ENCODE results near the gene COLEC11.

The COLEC11 gene

DNA sequence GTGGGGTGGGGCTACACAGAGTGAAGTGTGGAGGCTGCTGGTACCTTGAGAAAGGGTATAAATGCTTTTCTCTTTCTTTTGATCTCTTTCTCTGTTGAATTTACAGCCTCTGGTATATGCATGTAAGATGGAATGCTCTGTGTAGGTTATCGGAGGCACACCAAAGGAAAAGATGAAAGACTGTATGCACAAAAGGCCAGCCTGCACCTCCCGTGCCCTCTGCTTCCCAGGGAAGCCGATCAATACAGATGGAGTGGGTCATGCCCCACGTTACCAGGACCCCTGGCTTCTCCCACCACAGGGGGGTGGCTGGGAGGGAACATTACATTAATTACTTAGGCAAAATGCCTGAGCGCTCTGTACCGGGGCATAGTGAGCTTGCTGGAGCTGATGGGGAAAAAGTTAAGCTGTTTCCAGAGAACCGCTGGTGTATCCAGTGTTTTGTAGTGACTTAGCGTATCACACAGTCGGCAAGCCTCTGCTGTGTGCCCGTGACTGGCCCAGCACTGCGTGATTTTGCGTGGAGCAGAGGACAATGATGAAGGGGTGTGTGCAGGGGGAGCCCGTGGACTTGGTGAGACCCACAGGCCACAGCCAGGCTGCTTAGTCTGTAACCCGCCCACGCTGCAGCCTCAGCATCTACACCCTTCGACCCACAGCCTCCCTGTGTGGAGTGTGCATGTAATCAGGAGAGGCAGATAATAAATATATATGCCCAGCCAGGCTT is 71.1 kb downstream of the COLEC11 start:
- no peak for TF ChIP-seq CTCF (IDR thresholded peaks at IDR 0.05; ENCODE audit: extremely low read depth, missing control alignments)
- DNase-seq (ENCODE audit: low spot score): no peak

DNA sequence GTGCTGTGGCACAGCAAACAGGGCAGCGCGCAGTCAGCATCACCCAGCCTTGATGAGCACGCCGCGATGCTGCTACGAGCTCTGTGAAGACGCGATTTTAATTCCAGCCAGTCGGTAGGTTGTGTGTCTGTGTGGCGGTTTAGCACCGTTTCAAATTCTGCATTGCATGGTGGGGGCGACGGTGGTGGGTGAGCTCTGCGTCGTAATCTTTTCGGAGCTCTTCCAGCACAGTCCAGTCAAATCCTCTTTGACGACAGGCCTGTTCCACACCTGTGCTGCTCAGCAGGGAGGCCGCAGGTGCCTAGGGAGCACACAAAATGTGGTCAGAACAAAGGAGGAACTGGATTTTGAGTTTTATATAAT is 71.7 kb downstream of the COLEC11 start:
- TF ChIP-seq CTCF (IDR thresholded peaks at IDR 0.05; ENCODE audit: extremely low read depth, missing control alignments): no peak
- no peak for DNase-seq (ENCODE audit: low spot score)

DNA sequence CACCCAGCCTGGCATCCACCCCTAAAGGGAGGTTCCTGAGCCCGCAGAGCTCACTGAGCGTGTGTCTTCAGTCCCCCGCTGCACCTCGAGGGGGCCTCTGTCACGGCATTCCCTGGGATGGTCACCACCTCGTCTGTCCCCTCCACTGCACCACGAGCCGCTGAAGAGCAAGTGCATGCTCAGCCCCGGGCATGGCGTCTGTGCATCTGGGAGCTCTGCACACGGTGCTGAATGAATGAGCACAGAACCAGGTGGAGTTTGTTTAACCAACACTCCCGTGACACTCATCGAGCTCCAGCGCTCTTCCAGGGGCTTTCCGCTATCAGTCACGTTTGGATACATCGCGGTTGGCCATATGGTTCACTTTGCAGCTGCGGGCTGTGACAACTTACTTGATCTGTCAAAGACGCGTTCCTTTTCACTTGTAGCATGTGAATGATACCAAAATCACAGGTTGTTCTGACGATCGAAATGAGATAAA is 72.3 kb downstream of the COLEC11 start:
- DNase-seq (ENCODE audit: low spot score): no peak
- TF ChIP-seq CTCF (IDR thresholded peaks at IDR 0.05; ENCODE audit: extremely low read depth, missing control alignments): no peak

- no peak for DNase-seq (ENCODE audit: low spot score)
- TF ChIP-seq CTCF (IDR thresholded peaks at IDR 0.05; ENCODE audit: extremely low read depth, missing control alignments): no peak
Observed at GRCh38 chr2:3669656-3670055, 74.7 kb downstream of the COLEC11 start.

- DNase-seq (ENCODE audit: low spot score): no peak
- no peak for TF ChIP-seq CTCF (IDR thresholded peaks at IDR 0.05; ENCODE audit: extremely low read depth, missing control alignments)
Observed at GRCh38 chr2:3670376-3670775, 75.5 kb downstream of the COLEC11 start.

DNA sequence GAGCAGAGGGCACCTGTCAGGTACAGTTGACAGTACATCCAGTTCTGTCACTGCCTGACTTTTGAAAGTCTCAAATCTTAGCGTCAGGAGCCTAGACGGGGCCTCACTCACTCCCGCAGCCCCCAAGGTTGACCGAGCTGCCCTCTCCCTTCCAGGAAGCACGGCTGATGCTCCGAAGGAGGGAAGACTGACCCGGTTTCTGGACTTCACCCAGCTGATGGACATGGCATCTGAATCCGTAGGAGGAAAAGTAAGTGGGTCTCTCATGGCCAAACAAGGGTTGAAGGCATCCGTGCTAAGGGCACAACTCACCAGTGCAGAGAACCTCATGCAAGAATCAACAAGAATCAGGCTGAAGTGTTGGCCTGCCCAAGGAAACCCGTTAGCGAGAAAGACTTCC is 76.0 kb downstream of the COLEC11 start:
- TF ChIP-seq CTCF (IDR thresholded peaks at IDR 0.05; ENCODE audit: extremely low read depth, missing control alignments): no peak
- DNase-seq (ENCODE audit: low spot score): no peak

DNA sequence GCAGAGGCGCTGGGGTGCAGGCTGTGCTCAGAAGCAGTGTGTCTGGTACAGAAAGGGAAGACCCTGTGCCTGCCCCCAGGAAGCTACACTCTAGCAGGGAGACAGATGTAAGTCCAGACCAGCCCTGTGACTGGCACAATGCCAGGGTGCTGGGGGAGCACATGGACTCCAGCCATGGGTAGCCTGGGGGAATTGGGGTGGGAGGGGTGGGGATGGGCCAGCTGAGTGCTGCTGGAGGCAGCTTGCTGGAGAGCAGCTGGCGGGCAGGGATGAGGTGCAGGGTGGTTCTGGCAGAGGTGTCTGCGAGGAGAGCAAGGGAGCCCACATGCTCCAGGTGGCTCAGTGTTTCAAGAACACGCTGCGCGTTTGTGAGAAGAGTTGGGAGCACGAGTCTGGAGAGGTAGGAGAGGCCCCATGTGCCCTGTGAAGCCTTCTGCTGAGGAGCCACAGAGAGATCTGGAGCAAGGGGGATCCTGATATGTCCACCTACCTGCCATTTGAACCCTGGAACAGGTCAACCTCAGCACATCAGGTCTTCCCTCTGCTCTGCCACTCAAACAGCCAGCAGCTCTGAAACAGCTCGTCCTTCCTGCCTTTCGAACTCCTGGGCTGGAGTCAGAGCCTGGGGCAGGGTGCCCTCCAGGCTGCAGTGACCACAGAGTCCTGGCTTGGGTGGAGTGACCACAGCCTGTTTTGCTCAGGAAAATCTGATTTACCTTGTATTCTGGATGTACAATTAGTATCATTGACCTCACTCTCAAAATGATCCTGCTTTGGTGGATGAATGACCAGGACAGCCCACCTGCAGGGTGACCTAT is 78.2 kb downstream of the COLEC11 start:
- TF ChIP-seq CTCF (IDR thresholded peaks at IDR 0.05; ENCODE audit: extremely low read depth, missing control alignments): no peak
- no peak for DNase-seq (ENCODE audit: low spot score)
